HCT116 (cell line): ENCODE measurements around the gene MTSS2. TPM values are rescaled to one million over a fixed set of nuclear protein-coding genes. Genes with fewer than 3 reads are reported as not detected.

ENCODE experiments used
- ATAC-seq: fragments of 200-7000 bp; cut with Tn5 transposase; 2 replicates; pipeline ENCODE4 v1.9.1; 2020; ENCODE audit warnings: mild to moderate bottlenecking, moderate library complexity
- BruUV-seq: library from RNA; stranded (reverse); fragments of 400-500 nt; replicated peaks from 2 replicates; lab custom pipeline; 2021; lab: Mats Ljungman, UMichigan
- CTCF ChIA-PET: fragments of 300-600 bp; sonication (Branson Sonifier 250); formaldehyde crosslinking; loops from one replicate; lab custom pipeline; 2021; ENCODE audit warnings: antibody characterized with exemption; lab: Charles Lee
- POLR2A ChIA-PET: fragments of 300-600, 350-600 bp; sonication (Branson Sonifier 250); formaldehyde crosslinking; loops from one replicate; lab custom pipeline; 2021; ENCODE audit warnings: antibody characterized with exemption; lab: Charles Lee
- RAD21 ChIA-PET, 2 experiments: fragments of 300-600 bp; sonication (Branson Sonifier 250); formaldehyde crosslinking; loops; one replicate each; lab custom pipeline; 2023; ENCODE audit warnings: low total read pairs in 2 of 2; ENCODE audit not compliant: uncharacterized antibody in 2 of 2, unreplicated experiment in 2 of 2, low non-redundant PET in 1 of 2; lab: Charles Lee
- DNase-seq: peaks from one replicate; pipeline ENCODE4 v3.0.0-alpha.2; 2010; ENCODE audit warnings: low read depth, low spot score
- H2AFZ ChIP-seq: fragments of 200-600 bp; shearing (Covaris generic), sonication (generic); 2 replicates; pipeline ENCODE4 v1.6.1; 2017; ENCODE audit warnings: low read depth, mixed run types, mixed read lengths, antibody characterized with exemption, low read length; ENCODE audit not compliant: poor library complexity, severe bottlenecking
- H3K27ac ChIP-seq: 2 replicates; pipeline ENCODE4 v1.5.1; 2012; ENCODE audit warnings: low read depth, low read length
- H3K27me3 ChIP-seq: fragments of 200-600 bp; sonication (generic); 2 replicates; pipeline ENCODE4 v1.6.1; 2016; ENCODE audit warnings: mixed run types, low read length, mixed read lengths; ENCODE audit not compliant: insufficient read depth
- H3K36me3 ChIP-seq, 2 experiments: fragments of 200-500 bp in 1 of 2; fragments of 200-600 bp in 1 of 2; sonication (Bioruptor generic) in 1 of 2; sonication (generic) in 1 of 2; 2 replicates each; pipeline versions ENCODE4 v1.5.1 to v1.6.1; 2014 to 2016; ENCODE audit warnings: low read length in 2 of 2, inconsistent platforms in 1 of 2, mixed read lengths in 1 of 2, mixed run types in 1 of 2; ENCODE audit not compliant: insufficient read depth in 2 of 2, control insufficient read depth in 1 of 2
- H3K4me1 ChIP-seq, 2 experiments: fragments of 200-600 bp in 1 of 2; sonication (generic) in 1 of 2; 2 replicates each; pipeline versions ENCODE4 v1.5.1 to v1.6.1; 2012 to 2017; ENCODE audit warnings: low read length in 2 of 2, inconsistent platforms in 1 of 2, mild to moderate bottlenecking in 1 of 2, mixed read lengths in 1 of 2, mixed run types in 1 of 2, moderate library complexity in 1 of 2; ENCODE audit not compliant: insufficient read depth in 2 of 2, control insufficient read depth in 1 of 2
- H3K4me2 ChIP-seq: fragments of 200-600 bp; sonication (generic); 2 replicates; pipeline ENCODE4 v1.6.1; 2017; ENCODE audit warnings: mixed run types, low read length, mixed read lengths
- H3K4me3 ChIP-seq, 2 experiments: fragments of 200-600 bp in 1 of 2; sonication (generic) in 1 of 2; replicated peaks in 1 of 2; 2 replicates each; pipeline ENCODE4 v1.5.1; 2011 to 2016; ENCODE audit warnings: low read length in 2 of 2, control low read depth in 1 of 2, low read depth in 1 of 2, mild to moderate bottlenecking in 1 of 2, mixed read lengths in 1 of 2, mixed run types in 1 of 2
- H3K79me2 ChIP-seq: fragments of 200-600 bp; sonication (generic); 2 replicates; pipeline ENCODE4 v1.6.1; 2017; ENCODE audit warnings: mild to moderate bottlenecking, mixed run types, low read length, moderate library complexity, mixed read lengths; ENCODE audit not compliant: insufficient read depth
- H3K9ac ChIP-seq: fragments of 200-600 bp; sonication (generic); 2 replicates; pipeline ENCODE4 v1.6.1; 2016; ENCODE audit warnings: low read length, mixed read lengths
- H3K9me2 ChIP-seq: fragments of 200-600 bp; sonication (generic), shearing (Covaris generic); 2 replicates; pipeline ENCODE4 v1.6.1; 2017; ENCODE audit warnings: mixed run types, mild to moderate bottlenecking, moderate library complexity; ENCODE audit not compliant: insufficient read depth
- H3K9me3 ChIP-seq, 2 experiments: fragments of 200-500 bp in 1 of 2; fragments of 200-600 bp in 1 of 2; sonication (Bioruptor generic) in 1 of 2; sonication (generic) in 1 of 2; 2 replicates each; pipeline ENCODE4 v1.6.1; 2014 to 2017; ENCODE audit warnings: low read length in 2 of 2, mixed read lengths in 2 of 2, inconsistent platforms in 1 of 2, low read depth in 1 of 2, mild to moderate bottlenecking in 1 of 2, mixed run types in 1 of 2, moderate library complexity in 1 of 2; ENCODE audit not compliant: control insufficient read depth in 1 of 2, insufficient read depth in 1 of 2
- H4K20me1 ChIP-seq: fragments of 200-600 bp; sonication (generic), shearing (Covaris generic); 2 replicates; pipeline ENCODE4 v1.6.1; 2017; ENCODE audit warnings: mixed run types, mild to moderate bottlenecking, moderate library complexity; ENCODE audit not compliant: insufficient read depth
- ATF3 ChIP-seq: IDR thresholded peaks from 2 replicates; pipeline ENCODE4 v1.6.1; 2012
- CBX3 ChIP-seq: IDR thresholded peaks from 2 replicates; pipeline ENCODE4 v1.6.1; 2012; ENCODE audit warnings: low read depth
- CEBPB ChIP-seq: IDR thresholded peaks from 2 replicates; pipeline ENCODE4 v1.6.1; 2012; ENCODE audit warnings: low read depth
- EGR1 ChIP-seq: IDR thresholded peaks from 2 replicates; pipeline ENCODE4 v1.6.1; 2012; ENCODE audit warnings: low read depth
- ELF1 ChIP-seq: IDR thresholded peaks from 2 replicates; pipeline ENCODE4 v1.6.1; 2012; ENCODE audit warnings: low read depth, borderline replicate concordance
- EZH2phosphoT487 ChIP-seq: fragments of 200-600 bp; IDR thresholded peaks from 2 replicates; pipeline ENCODE4 v1.6.1; 2018; ENCODE audit warnings: antibody characterized with exemption, borderline replicate concordance
- FOSL1 ChIP-seq: IDR thresholded peaks from 2 replicates; pipeline ENCODE4 v1.6.1; 2012; ENCODE audit warnings: low read depth
- MAX ChIP-seq: IDR thresholded peaks from 2 replicates; pipeline ENCODE4 v1.6.1; 2012
- POLR2A ChIP-seq: IDR thresholded peaks from 2 replicates; pipeline ENCODE4 v1.7.0; 2011; ENCODE audit warnings: borderline replicate concordance; ENCODE audit not compliant: insufficient read depth, insufficient read length; ENCODE audit errors: extremely low read depth
- RAD21 ChIP-seq: IDR thresholded peaks from 2 replicates; pipeline ENCODE4 v1.6.1; 2012; ENCODE audit warnings: low read depth, mild to moderate bottlenecking
- SIN3A ChIP-seq: IDR thresholded peaks from 2 replicates; pipeline ENCODE4 v1.6.1; 2012; ENCODE audit warnings: low read depth
- SP1 ChIP-seq: IDR thresholded peaks from 2 replicates; pipeline ENCODE4 v1.6.1; 2012; ENCODE audit warnings: low read depth
- SRF ChIP-seq: IDR thresholded peaks from 2 replicates; pipeline ENCODE4 v1.6.1; 2012; ENCODE audit warnings: low read depth
- YY1 ChIP-seq: IDR thresholded peaks from 2 replicates; pipeline ENCODE4 v1.6.1; 2011; ENCODE audit warnings: low read length, low read depth, moderate library complexity, mild to moderate bottlenecking; ENCODE audit not compliant: insufficient replicate concordance; ENCODE audit errors: extremely low read depth
- ZBTB33 ChIP-seq: IDR thresholded peaks from 2 replicates; pipeline ENCODE4 v1.6.1; 2011; ENCODE audit warnings: mild to moderate bottlenecking, low read length, moderate library complexity; ENCODE audit not compliant: insufficient replicate concordance; ENCODE audit errors: extremely low read depth
- ZFX ChIP-seq: fragments of 450-650 bp; IDR thresholded peaks from 2 replicates; pipeline ENCODE4 v1.6.1; 2017
- ZNF274 ChIP-seq: fragments of 200-500 bp; sonication (Bioruptor generic); IDR thresholded peaks from 2 replicates; pipeline ENCODE4 v1.6.1; 2014; ENCODE audit warnings: mild to moderate bottlenecking, low read depth, low read length, inconsistent platforms
- intact Hi-C: fragments of 100-400 bp; cut with micrococcal nuclease; formaldehyde crosslinking; loops from 2 replicates; pipeline ENCODE4 v1.10.0; 2022
- total RNA-seq: library from RNA; stranded (reverse); gene quantifications from one replicate; pipeline ENCODE4 v1.2.1, GENCODE V29; 2021; ENCODE audit not compliant: unreplicated experiment
- TF ChIP-seq, protein P1 (sequence below), 3 experiments: fragments of 200-600 bp in 1 of 3; sonication (generic) in 1 of 3; IDR thresholded peaks in 2 of 3; conservative IDR thresholded peaks in 1 of 3; 2 replicates each; pipeline ENCODE4 v1.5.1; 2012 to 2017; ENCODE audit warnings: low read depth in 2 of 3, low read length in 2 of 3, antibody characterized with exemption in 1 of 3, borderline replicate concordance in 1 of 3, control low read depth in 1 of 3, mild to moderate bottlenecking in 1 of 3, mixed read lengths in 1 of 3, mixed run types in 1 of 3, moderate library complexity in 1 of 3; ENCODE audit not compliant: insufficient read depth in 1 of 3

The MTSS2 gene
- total RNA-seq, 1 experiment from 2014 or later: 41.8 TPM

GRCh38 chr16:70702624-70703023 is 16.8 kb upstream of the MTSS2 start:
- ChIA-PET POLR2A (no interaction called here), RAD21 (no interaction called here), CTCF (no interaction called here)
- no peaks in the 10 kb centered on the region for H3K79me2 ChIP-seq
- H3K4me2 ChIP-seq: no peak overlapping the region
- DNase-seq (no peak), ATAC-seq (no peak)
- H3K4me3 ChIP-seq: no peak overlapping the region
- H3K9me2 ChIP-seq: no peaks in the 10 kb centered on the region
- no peaks in the 10 kb centered on the region for H3K36me3 ChIP-seq
- no peak overlapping the region for H3K27ac ChIP-seq
- intact Hi-C loops: no loop called here
- H3K9ac ChIP-seq: no peak overlapping the region
- H2AFZ ChIP-seq: no peak overlapping the region
- TF ChIP-seq EGR1 (no peak), ATF3 (no peak), ELF1 (no peak), MAX (no peak), EZH2phosphoT487 (no peak), YY1 (no peak), ZBTB33 (no peak), SIN3A (no peak), FOSL1 (no peak), CEBPB (no peak), ZFX (no peak), RAD21 (no peak), SP1 (no peak), SRF (no peak), CBX3 (no peak), POLR2A (no peak), ZNF274 (no peak)
- TF ChIP-seq, protein P1, sequence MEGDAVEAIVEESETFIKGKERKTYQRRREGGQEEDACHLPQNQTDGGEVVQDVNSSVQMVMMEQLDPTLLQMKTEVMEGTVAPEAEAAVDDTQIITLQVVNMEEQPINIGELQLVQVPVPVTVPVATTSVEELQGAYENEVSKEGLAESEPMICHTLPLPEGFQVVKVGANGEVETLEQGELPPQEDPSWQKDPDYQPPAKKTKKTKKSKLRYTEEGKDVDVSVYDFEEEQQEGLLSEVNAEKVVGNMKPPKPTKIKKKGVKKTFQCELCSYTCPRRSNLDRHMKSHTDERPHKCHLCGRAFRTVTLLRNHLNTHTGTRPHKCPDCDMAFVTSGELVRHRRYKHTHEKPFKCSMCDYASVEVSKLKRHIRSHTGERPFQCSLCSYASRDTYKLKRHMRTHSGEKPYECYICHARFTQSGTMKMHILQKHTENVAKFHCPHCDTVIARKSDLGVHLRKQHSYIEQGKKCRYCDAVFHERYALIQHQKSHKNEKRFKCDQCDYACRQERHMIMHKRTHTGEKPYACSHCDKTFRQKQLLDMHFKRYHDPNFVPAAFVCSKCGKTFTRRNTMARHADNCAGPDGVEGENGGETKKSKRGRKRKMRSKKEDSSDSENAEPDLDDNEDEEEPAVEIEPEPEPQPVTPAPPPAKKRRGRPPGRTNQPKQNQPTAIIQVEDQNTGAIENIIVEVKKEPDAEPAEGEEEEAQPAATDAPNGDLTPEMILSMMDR (IDR thresholded peaks at IDR 0.05 in 2 of 3, conservative IDR thresholded peaks at IDR 0.05 in 1 of 3; ENCODE audit: borderline replicate concordance in 1 of 3, insufficient read depth in 1 of 3, low read depth in 2 of 3, low read length in 2 of 3): no peak
- H4K20me1 ChIP-seq: no peaks in the 10 kb centered on the region
- no peaks in the 10 kb centered on the region for H3K27me3 ChIP-seq
- BruUV-seq: no TSS peak
- no peaks in the 10 kb centered on the region for H3K9me3 ChIP-seq
- peaks cover 31 to 46% of the 10 kb centered on the region in 2 experiments for H3K4me1 ChIP-seq
